ENCODE results near the gene NACAD. TPM values are rescaled to one million over a fixed set of nuclear protein-coding genes. Genes with fewer than 3 reads are reported as not detected.

NACAD gene
- total and polyA plus RNA-seq, 2 of the 4 experiments (the other 2 are of a cell fraction): 0.54 to 2.2 TPM

- Histone ChIP-seq H4K20me1 (ENCODE audit: insufficient read depth, low read length) (peaks cover 60% of the 10 kb centered on the region), H3K23ac (ENCODE audit: low read depth, low read length) (peak overlapping the region; percentile 62), H4K91ac (ENCODE audit: insufficient read depth, low read depth, low read length) (no peak overlapping the region), H3K9me3 (ENCODE audit: control insufficient read depth, insufficient read depth, low read length) (no peaks in the 10 kb centered on the region), H3K9me1 (ENCODE audit: insufficient read depth, low read length) (peaks cover 27% of the 10 kb centered on the region), H3K27me3 (ENCODE audit: control insufficient read depth, insufficient read depth, low read length) (no peaks in the 10 kb centered on the region), H3K18ac (ENCODE audit: low read depth, low read length) (peak overlapping the region; percentile 52; the same call in 1 of the 2 replicates), H2BK15ac (ENCODE audit: low read depth, low read length) (no peak overlapping the region), H2AK5ac (ENCODE audit: low read depth, low read length) (no peak overlapping the region), H3K4me1 (ENCODE audit: control insufficient read depth, insufficient read depth, low read length) (peaks cover 9% of the 10 kb centered on the region), H2BK20ac (ENCODE audit: low read depth, low read length) (no peak overlapping the region), H2BK120ac (ENCODE audit: low read depth, low read length) (no peak overlapping the region), H3K27ac (ENCODE audit: insufficient read depth, low read length) (peak overlapping the region; percentile 26; the same call in 1 of the 2 replicates), H3K4me2 (ENCODE audit: low read depth, low read length) (no peak overlapping the region; the same call in 1 of the 2 replicates), H2AK9ac (replicated peaks; ENCODE audit: low read depth, low read length, poor library complexity) (no peak overlapping the region), H2AFZ (replicated peaks; ENCODE audit: low read length, poor library complexity) (no peak overlapping the region), H3K79me1 (ENCODE audit: low read depth in 1 of 2, low read length in 2 of 2) (peaks cover 46 to 83% of the 10 kb centered on the region in 2 experiments), H3K14ac (replicated peaks; ENCODE audit: low read depth, low read length) (peak overlapping the region; percentile 16), H3K36me3 (ENCODE audit: control insufficient read depth, insufficient read depth, low read length) (peaks cover 3% of the 10 kb centered on the region; the same call in 1 of the 2 replicates), H3K9ac (ENCODE audit: low read depth, low read length) (no peak overlapping the region), H2BK5ac (ENCODE audit: low read depth, low read length, poor library complexity, severe bottlenecking) (peak overlapping the region; percentile 15), H3K4ac (ENCODE audit: low read depth, low read length) (peak overlapping the region; percentile 13; the same call in 1 of the 2 replicates), H4K8ac (ENCODE audit: low read depth in 2 of 2, low read length in 2 of 2) (peak overlapping the region in 1 of 2 experiments; percentile 49; a peak in 1 of 4 replicates), H3K4me3 (ENCODE audit: insufficient read depth, low read depth, low read length) (no peak overlapping the region), H4K5ac (ENCODE audit: low read depth, low read length) (no peak overlapping the region), H3K56ac (ENCODE audit: extremely low read depth, insufficient read depth, low read length) (no peak overlapping the region)
- peak; percentile 55 for DNase-seq
- TF ChIP-seq MAZ (IDR thresholded peaks at IDR 0.05; ENCODE audit: borderline replicate concordance, low read depth, low read length) (no peak), CEBPB (IDR thresholded peaks at IDR 0.05; ENCODE audit: low read depth, low read length) (0 out of 2 replicates have a peak, but pooled peaks have one; percentile 5)
- intact Hi-C loops (cut with micrococcal nuclease) (no loop called here), dilution Hi-C loops (cut with HindIII; ENCODE audit: low sequenced_read_pairs, unreplicated experiment) (loop anchor here (10.0 kb wide), 1 partner anchor 61 kb away; no protein-coding TSS in a partner anchor), in situ Hi-C loops (cut with MboI; ENCODE audit: low sequenced_read_pairs) (no loop called here)
- peak; percentile 58 for ATAC-seq (ENCODE audit: low read depth)
- no CpG with 5 or more reads among the region's 1 CpG for WGBS, 2 experiments (ENCODE audit: extremely low coverage in 2 of 2, insufficient read length in 1 of 2)
- POLR2A ChIA-PET (ENCODE audit: unreplicated experiment): no interaction called here
- CTCF ChIA-PET: no interaction called here
- BruUV-seq (replicated peaks): no TSS peak
Observed at GRCh38 chr7:45033261-45033930, 55.4 kb downstream of the NACAD start.
